ENCODE results near the gene PHKB.

The PHKB gene

GRCh38 chr16:47463771-47464624 lies 2.9 kb downstream of the PHKB start:
- no peak for TF ChIP-seq POLR2AphosphoS5 (IDR thresholded peaks at IDR 0.05; ENCODE audit: low read depth, low read length)
- TF ChIP-seq SIN3A (IDR thresholded peaks at IDR 0.05; ENCODE audit: borderline replicate concordance, insufficient read depth, low read length) = no peak
- TF ChIP-seq FOXP2 (optimal IDR thresholded peaks at IDR 0.05; ENCODE audit: borderline replicate concordance, extremely low read depth, extremely low read length, insufficient read depth) = no peak

GRCh38 chr16:47465919-47466630 lies 4.9 kb downstream of the PHKB start:
- TF ChIP-seq REST (IDR thresholded peaks at IDR 0.05; ENCODE audit: insufficient read depth in 1 of 2, low read depth in 2 of 2, low read length in 2 of 2) (no peak), FOXP2 (optimal IDR thresholded peaks at IDR 0.05; ENCODE audit: borderline replicate concordance, extremely low read depth, extremely low read length, insufficient read depth) (no peak), POLR2AphosphoS5 (IDR thresholded peaks at IDR 0.05; ENCODE audit: low read depth, low read length) (no peak), TAF1 (IDR thresholded peaks at IDR 0.05; ENCODE audit: borderline replicate concordance, insufficient read depth, low read length) (no peak), SIN3A (IDR thresholded peaks at IDR 0.05; ENCODE audit: borderline replicate concordance, insufficient read depth, low read length) (no peak)

GRCh38 chr16:47467501-47467900 lies 6.4 kb downstream of the PHKB start:
- TF ChIP-seq TAF1 (IDR thresholded peaks at IDR 0.05; ENCODE audit: borderline replicate concordance, insufficient read depth, low read length) = no peak
- TF ChIP-seq SIN3A (IDR thresholded peaks at IDR 0.05; ENCODE audit: borderline replicate concordance, insufficient read depth, low read length) = no peak
- no peak for TF ChIP-seq POLR2AphosphoS5 (IDR thresholded peaks at IDR 0.05; ENCODE audit: low read depth, low read length)
- TF ChIP-seq FOXP2 (optimal IDR thresholded peaks at IDR 0.05; ENCODE audit: borderline replicate concordance, extremely low read depth, extremely low read length, insufficient read depth) = no peak

GRCh38 chr16:47469227-47469626 lies 8.1 kb downstream of the PHKB start:
- no peak for TF ChIP-seq SIN3A (IDR thresholded peaks at IDR 0.05; ENCODE audit: borderline replicate concordance, insufficient read depth, low read length)
- no peak for TF ChIP-seq REST (IDR thresholded peaks at IDR 0.05; ENCODE audit: insufficient read depth in 1 of 2, low read depth in 2 of 2, low read length in 2 of 2)
- TF ChIP-seq POLR2AphosphoS5 (IDR thresholded peaks at IDR 0.05; ENCODE audit: low read depth, low read length) = no peak

GRCh38 chr16:47470211-47470610 lies 9.1 kb downstream of the PHKB start:
- TF ChIP-seq TAF1 (IDR thresholded peaks at IDR 0.05; ENCODE audit: borderline replicate concordance, insufficient read depth, low read length) (no peak), POLR2AphosphoS5 (IDR thresholded peaks at IDR 0.05; ENCODE audit: low read depth, low read length) (no peak), FOXP2 (optimal IDR thresholded peaks at IDR 0.05; ENCODE audit: borderline replicate concordance, extremely low read depth, extremely low read length, insufficient read depth) (no peak), SIN3A (IDR thresholded peaks at IDR 0.05; ENCODE audit: borderline replicate concordance, insufficient read depth, low read length) (no peak), REST (IDR thresholded peaks at IDR 0.05; ENCODE audit: insufficient read depth in 1 of 2, low read depth in 2 of 2, low read length in 2 of 2) (no peak)

- no peak for TF ChIP-seq FOXP2 (optimal IDR thresholded peaks at IDR 0.05; ENCODE audit: borderline replicate concordance, extremely low read depth, extremely low read length, insufficient read depth)
- TF ChIP-seq TAF1 (IDR thresholded peaks at IDR 0.05; ENCODE audit: borderline replicate concordance, insufficient read depth, low read length) = no peak
- TF ChIP-seq POLR2AphosphoS5 (IDR thresholded peaks at IDR 0.05; ENCODE audit: low read depth, low read length) = no peak
- TF ChIP-seq SIN3A (IDR thresholded peaks at IDR 0.05; ENCODE audit: borderline replicate concordance, insufficient read depth, low read length) = no peak
- TF ChIP-seq REST (IDR thresholded peaks at IDR 0.05; ENCODE audit: insufficient read depth in 1 of 2, low read depth in 2 of 2, low read length in 2 of 2) = no peak
Observed at GRCh38 chr16:47470810-47471209, 9.7 kb downstream of the PHKB start.

All from PFSK-1 (cell line).